ENCODE measurements around the gene IGFBP3. TPM values are rescaled to one million over a fixed set of nuclear protein-coding genes. Genes with fewer than 3 reads are reported as not detected.

IGFBP3 gene
- total and polyA plus RNA-seq, 2 of the 13 experiments (the other 11 are each of a cell fraction or from before 2014, with no cell fraction given), result 57.5 TPM; not detected in 1

- TF ChIP-seq, protein P1, sequence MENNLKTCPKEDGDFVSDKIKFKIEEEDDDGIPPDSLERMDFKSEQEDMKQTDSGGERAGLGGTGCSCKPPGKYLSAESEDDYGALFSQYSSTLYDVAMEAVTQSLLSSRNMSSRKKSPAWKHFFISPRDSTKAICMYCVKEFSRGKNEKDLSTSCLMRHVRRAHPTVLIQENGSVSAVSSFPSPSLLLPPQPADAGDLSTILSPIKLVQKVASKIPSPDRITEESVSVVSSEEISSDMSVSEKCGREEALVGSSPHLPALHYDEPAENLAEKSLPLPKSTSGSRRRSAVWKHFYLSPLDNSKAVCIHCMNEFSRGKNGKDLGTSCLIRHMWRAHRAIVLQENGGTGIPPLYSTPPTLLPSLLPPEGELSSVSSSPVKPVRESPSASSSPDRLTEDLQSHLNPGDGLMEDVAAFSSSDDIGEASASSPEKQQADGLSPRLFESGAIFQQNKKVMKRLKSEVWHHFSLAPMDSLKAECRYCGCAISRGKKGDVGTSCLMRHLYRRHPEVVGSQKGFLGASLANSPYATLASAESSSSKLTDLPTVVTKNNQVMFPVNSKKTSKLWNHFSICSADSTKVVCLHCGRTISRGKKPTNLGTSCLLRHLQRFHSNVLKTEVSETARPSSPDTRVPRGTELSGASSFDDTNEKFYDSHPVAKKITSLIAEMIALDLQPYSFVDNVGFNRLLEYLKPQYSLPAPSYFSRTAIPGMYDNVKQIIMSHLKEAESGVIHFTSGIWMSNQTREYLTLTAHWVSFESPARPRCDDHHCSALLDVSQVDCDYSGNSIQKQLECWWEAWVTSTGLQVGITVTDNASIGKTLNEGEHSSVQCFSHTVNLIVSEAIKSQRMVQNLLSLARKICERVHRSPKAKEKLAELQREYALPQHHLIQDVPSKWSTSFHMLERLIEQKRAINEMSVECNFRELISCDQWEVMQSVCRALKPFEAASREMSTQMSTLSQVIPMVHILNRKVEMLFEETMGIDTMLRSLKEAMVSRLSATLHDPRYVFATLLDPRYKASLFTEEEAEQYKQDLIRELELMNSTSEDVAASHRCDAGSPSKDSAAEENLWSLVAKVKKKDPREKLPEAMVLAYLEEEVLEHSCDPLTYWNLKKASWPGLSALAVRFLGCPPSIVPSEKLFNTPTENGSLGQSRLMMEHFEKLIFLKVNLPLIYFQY (CRISPR knock-in tag; IDR thresholded peaks at IDR 0.05; ENCODE audit: borderline replicate concordance), result no peak
- TF ChIP-seq KDM2A (CRISPR knock-in tag; IDR thresholded peaks at IDR 0.05; ENCODE audit: borderline replicate concordance, low read depth) (peak; percentile 69; the same call in 1 of the 2 replicates), SALL2 (CRISPR knock-in tag; IDR thresholded peaks at IDR 0.05) (no peak), ZNF263 (CRISPR knock-in tag; IDR thresholded peaks at IDR 0.05) (peak; percentile 90), ZNF3 (CRISPR knock-in tag; IDR thresholded peaks at IDR 0.05) (peak; percentile 80; the same call in 1 of the 2 replicates), FOXP1 (IDR thresholded peaks at IDR 0.05) (no peak), FOXP1 (CRISPR knock-in tag; IDR thresholded peaks at IDR 0.05) (no peak), HDAC1 (CRISPR knock-in tag; IDR thresholded peaks at IDR 0.05) (no peak), MYC (CRISPR knock-in tag; IDR thresholded peaks at IDR 0.05; ENCODE audit: borderline replicate concordance) (no peak; the same call in 1 of the 2 replicates), PPARG (CRISPR knock-in tag; conservative IDR thresholded peaks at IDR 0.05) (no peak), ZNF788 (CRISPR knock-in tag; IDR thresholded peaks at IDR 0.05; ENCODE audit: borderline replicate concordance) (no peak), CCAR2 (optimal IDR thresholded peaks at IDR 0.05; ENCODE audit: low read depth, low read length) (no peak), FOXO1 (CRISPR knock-in tag; IDR thresholded peaks at IDR 0.05) (peak; percentile 20; the same call in 1 of the 2 replicates), ZNF501 (CRISPR knock-in tag; IDR thresholded peaks at IDR 0.05) (peak; percentile 27; the same call in 1 of the 2 replicates), IRF2 (CRISPR knock-in tag; IDR thresholded peaks at IDR 0.05) (no peak), KAT8 (CRISPR knock-in tag; IDR thresholded peaks at IDR 0.05) (no peak), HNF4G (IDR thresholded peaks at IDR 0.05; ENCODE audit: borderline replicate concordance, low read depth, low read length) (no peak), HNF4G (CRISPR knock-in tag; IDR thresholded peaks at IDR 0.05; ENCODE audit: borderline replicate concordance, low read depth) (no peak), ZNF841 (CRISPR knock-in tag; IDR thresholded peaks at IDR 0.05; ENCODE audit: borderline replicate concordance) (no peak), ZFP36L1 (CRISPR knock-in tag; IDR thresholded peaks at IDR 0.05) (no peak), ZFP90 (CRISPR knock-in tag; IDR thresholded peaks at IDR 0.05; ENCODE audit: borderline replicate concordance) (no peak), ZNF251 (CRISPR knock-in tag; IDR thresholded peaks at IDR 0.05) (no peak)
- TF ChIP-seq, protein P2, sequence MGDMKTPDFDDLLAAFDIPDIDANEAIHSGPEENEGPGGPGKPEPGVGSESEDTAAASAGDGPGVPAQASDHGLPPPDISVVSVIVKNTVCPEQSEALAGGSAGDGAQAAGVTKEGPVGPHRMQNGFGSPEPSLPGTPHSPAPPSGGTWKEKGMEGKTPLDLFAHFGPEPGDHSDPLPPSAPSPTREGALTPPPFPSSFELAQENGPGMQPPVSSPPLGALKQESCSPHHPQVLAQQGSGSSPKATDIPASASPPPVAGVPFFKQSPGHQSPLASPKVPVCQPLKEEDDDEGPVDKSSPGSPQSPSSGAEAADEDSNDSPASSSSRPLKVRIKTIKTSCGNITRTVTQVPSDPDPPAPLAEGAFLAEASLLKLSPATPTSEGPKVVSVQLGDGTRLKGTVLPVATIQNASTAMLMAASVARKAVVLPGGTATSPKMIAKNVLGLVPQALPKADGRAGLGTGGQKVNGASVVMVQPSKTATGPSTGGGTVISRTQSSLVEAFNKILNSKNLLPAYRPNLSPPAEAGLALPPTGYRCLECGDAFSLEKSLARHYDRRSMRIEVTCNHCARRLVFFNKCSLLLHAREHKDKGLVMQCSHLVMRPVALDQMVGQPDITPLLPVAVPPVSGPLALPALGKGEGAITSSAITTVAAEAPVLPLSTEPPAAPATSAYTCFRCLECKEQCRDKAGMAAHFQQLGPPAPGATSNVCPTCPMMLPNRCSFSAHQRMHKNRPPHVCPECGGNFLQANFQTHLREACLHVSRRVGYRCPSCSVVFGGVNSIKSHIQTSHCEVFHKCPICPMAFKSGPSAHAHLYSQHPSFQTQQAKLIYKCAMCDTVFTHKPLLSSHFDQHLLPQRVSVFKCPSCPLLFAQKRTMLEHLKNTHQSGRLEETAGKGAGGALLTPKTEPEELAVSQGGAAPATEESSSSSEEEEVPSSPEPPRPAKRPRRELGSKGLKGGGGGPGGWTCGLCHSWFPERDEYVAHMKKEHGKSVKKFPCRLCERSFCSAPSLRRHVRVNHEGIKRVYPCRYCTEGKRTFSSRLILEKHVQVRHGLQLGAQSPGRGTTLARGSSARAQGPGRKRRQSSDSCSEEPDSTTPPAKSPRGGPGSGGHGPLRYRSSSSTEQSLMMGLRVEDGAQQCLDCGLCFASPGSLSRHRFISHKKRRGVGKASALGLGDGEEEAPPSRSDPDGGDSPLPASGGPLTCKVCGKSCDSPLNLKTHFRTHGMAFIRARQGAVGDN (CRISPR knock-in tag; IDR thresholded peaks at IDR 0.05), result peak; percentile 42; the same call in 1 of the 2 replicates
- TF ChIP-seq, protein P3, sequence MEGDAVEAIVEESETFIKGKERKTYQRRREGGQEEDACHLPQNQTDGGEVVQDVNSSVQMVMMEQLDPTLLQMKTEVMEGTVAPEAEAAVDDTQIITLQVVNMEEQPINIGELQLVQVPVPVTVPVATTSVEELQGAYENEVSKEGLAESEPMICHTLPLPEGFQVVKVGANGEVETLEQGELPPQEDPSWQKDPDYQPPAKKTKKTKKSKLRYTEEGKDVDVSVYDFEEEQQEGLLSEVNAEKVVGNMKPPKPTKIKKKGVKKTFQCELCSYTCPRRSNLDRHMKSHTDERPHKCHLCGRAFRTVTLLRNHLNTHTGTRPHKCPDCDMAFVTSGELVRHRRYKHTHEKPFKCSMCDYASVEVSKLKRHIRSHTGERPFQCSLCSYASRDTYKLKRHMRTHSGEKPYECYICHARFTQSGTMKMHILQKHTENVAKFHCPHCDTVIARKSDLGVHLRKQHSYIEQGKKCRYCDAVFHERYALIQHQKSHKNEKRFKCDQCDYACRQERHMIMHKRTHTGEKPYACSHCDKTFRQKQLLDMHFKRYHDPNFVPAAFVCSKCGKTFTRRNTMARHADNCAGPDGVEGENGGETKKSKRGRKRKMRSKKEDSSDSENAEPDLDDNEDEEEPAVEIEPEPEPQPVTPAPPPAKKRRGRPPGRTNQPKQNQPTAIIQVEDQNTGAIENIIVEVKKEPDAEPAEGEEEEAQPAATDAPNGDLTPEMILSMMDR (CRISPR knock-in tag; IDR thresholded peaks at IDR 0.05), result peak; percentile 89
Measured at GRCh38 chr7:45917658-45918057, 3.4 kb downstream of the IGFBP3 start (continued).

Measured in HepG2 (cell line).